Measurements from ENCODE around the gene RBPJ. TPM values are rescaled to one million over a fixed set of nuclear protein-coding genes. Genes with fewer than 3 reads are reported as not detected.

The RBPJ gene
- total and polyA plus RNA-seq, 2 of the 8 experiments (the other 6 are each of a cell fraction or from before 2014, with no cell fraction given), result 65.5 to 217 TPM

DNA sequence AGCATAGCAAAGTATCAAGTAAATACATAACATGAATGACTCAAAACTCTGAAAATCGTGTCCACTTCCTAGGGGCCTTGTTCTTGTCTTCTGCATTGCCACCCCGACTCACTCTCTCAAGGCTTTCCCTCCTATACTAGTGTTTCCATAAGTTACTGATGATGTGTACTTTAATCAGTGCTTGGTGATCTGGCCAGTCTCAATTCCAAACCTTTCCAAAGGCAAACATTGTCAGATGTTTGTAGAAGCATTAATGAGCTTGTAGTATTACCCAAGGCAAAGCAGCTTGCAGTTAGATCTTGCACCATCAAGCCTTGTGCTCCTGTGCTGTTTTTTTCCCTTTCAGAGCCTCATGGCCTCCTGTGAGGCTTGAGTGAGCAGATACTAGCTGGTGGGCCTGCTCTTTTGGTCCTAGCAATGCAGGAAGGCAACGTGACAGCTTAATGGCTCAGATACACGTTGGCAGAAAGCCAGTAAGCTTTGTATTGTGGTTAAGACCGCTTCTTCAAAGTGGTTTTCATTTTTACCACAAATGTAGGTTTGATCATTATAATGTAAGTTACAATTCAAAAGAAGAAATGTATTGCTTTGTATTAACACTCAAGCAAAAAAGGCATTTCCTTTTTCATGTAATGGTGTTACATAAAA lies 51.8 kb downstream of the RBPJ start:
- H3K79me2 ChIP-seq (ENCODE audit: control insufficient read depth in 1 of 2, insufficient read depth in 2 of 2, low read length in 2 of 2), result peaks cover 26 to 100% of the 10 kb centered on the region in 2 experiments
- peaks cover 14 to 19% of the 10 kb centered on the region in 2 experiments for H4K20me1 ChIP-seq (replicated peaks in 1 of 2; ENCODE audit: control insufficient read depth in 1 of 2, insufficient read depth in 2 of 2, low read length in 2 of 2)
- H3K56ac ChIP-seq (replicated peaks; ENCODE audit: insufficient read length, low read depth, low read length), result no peak overlapping the region
- DNase-seq (ENCODE audit: low read depth in 1 of 2, low spot score in 2 of 2), result no peak
- H3K18ac ChIP-seq (ENCODE audit: extremely low read depth, low read length), result no peak overlapping the region
- H4K91ac ChIP-seq (replicated peaks; ENCODE audit: insufficient read length, low read length), result no peak overlapping the region
- no peak overlapping the region for H2BK120ac ChIP-seq (replicated peaks; ENCODE audit: low read depth, low read length)
- H2BK5ac ChIP-seq (ENCODE audit: low read depth, low read length), result 0 out of 2 replicates have a peak overlapping the region, but pooled peaks have one; percentile 3
- POLR2A ChIA-PET (ENCODE audit: partially characterized antibody), result interaction anchor here (0.8 to 0.9 kb wide), 2 partner anchors 24 to 29 kb away, joined by 3 to 4 read pairs; no protein-coding TSS in a partner anchor
- H3K27me3 ChIP-seq (replicated peaks in 1 of 4; ENCODE audit: control insufficient read depth in 3 of 4, extremely low read depth in 1 of 4, insufficient read depth in 3 of 4, low read length in 3 of 4), result no peaks in the 10 kb centered on the region
- H3K23ac ChIP-seq (ENCODE audit: insufficient read length), result no peak overlapping the region
- no peak overlapping the region for H2AK5ac ChIP-seq (ENCODE audit: low read depth, low read length)
- no peak overlapping the region for H4K5ac ChIP-seq (ENCODE audit: insufficient read length, low read depth, low read length)
- no peaks in the 10 kb centered on the region for H3K23me2 ChIP-seq (ENCODE audit: low read depth, low read length)
- H2BK20ac ChIP-seq (ENCODE audit: low read length), result no peak overlapping the region
- H3K4ac ChIP-seq (replicated peaks; ENCODE audit: insufficient read length, low read depth, low read length), result no peak overlapping the region
- peak overlapping the region; percentile 8 for H3K14ac ChIP-seq (ENCODE audit: insufficient read length)
- WGBS, 2 experiments (ENCODE audit: extremely low coverage in 1 of 2, insufficient coverage in 1 of 2, insufficient read length in 1 of 2, insufficient replicate concordance in 2 of 2, low coverage in 1 of 2, low lambda C conversion rate in 2 of 2, missing lambda C conversion rate in 1 of 2), result 68% methylated on average over 5 of the region's 5 CpGs; no CpG with 5 or more reads in 1 of the 2 experiments
- H2BK15ac ChIP-seq (ENCODE audit: low read length), result no peak overlapping the region
- FAIRE-seq, result no peak
- H3K4me3 ChIP-seq (ENCODE audit: extremely low read depth in 1 of 4, insufficient read depth in 2 of 4, low read depth in 3 of 4, low read length in 4 of 4), result no peak overlapping the region
- no peak overlapping the region for H3K9ac ChIP-seq (replicated peaks in 1 of 4; ENCODE audit: extremely low read depth in 1 of 4, low read depth in 3 of 4, low read length in 3 of 4)
- no peak overlapping the region for H2BK12ac ChIP-seq (ENCODE audit: low read depth, low read length)
- no peaks in the 10 kb centered on the region for H3K9me3 ChIP-seq (ENCODE audit: insufficient read depth in 2 of 2, low read depth in 1 of 2, low read length in 1 of 2)
- no peak overlapping the region for H3K4me2 ChIP-seq (ENCODE audit: insufficient read depth in 1 of 2, low read depth in 2 of 2, low read length in 2 of 2)
- H2AFZ ChIP-seq (ENCODE audit: low read length), result no peak overlapping the region
- H3K36me3 ChIP-seq (ENCODE audit: control insufficient read depth in 2 of 4, insufficient read depth in 4 of 4, low read length in 3 of 4), result peaks cover 0 to 5% (median 0%) of the 10 kb centered on the region in 4 experiments; a peak in 1 of 8 replicates
- TF ChIP-seq POU5F1 (IDR thresholded peaks at IDR 0.05; ENCODE audit: low read depth, low read length), result no peak
- no peak for TF ChIP-seq KDM5A (IDR thresholded peaks at IDR 0.05; ENCODE audit: low read length)
- no peak for TF ChIP-seq SUZ12 (IDR thresholded peaks at IDR 0.05; ENCODE audit: low read length)
- no peak for TF ChIP-seq CBX5 (IDR thresholded peaks at IDR 0.05; ENCODE audit: low read depth, low read length)
- TF ChIP-seq TEAD4 (IDR thresholded peaks at IDR 0.05; ENCODE audit: low read depth, low read length), result no peak
- TF ChIP-seq CTBP2 (IDR thresholded peaks at IDR 0.05; ENCODE audit: borderline replicate concordance, insufficient read depth, insufficient read length, low read length), result no peak
- TF ChIP-seq SP2 (IDR thresholded peaks at IDR 0.05; ENCODE audit: low read length), result no peak
- TF ChIP-seq TAF7 (optimal IDR thresholded peaks at IDR 0.05; ENCODE audit: borderline replicate concordance, low read depth, low read length), result no peak
- TF ChIP-seq EZH2 (IDR thresholded peaks at IDR 0.05; ENCODE audit: low read depth, low read length, severe bottlenecking), result no peak
- no peak for TF ChIP-seq BACH1 (IDR thresholded peaks at IDR 0.05; ENCODE audit: low read length)
- no peaks in the 10 kb centered on the region for H3K79me1 ChIP-seq (ENCODE audit: low read depth, low read length)
- H3K4me1 ChIP-seq (replicated peaks in 1 of 4; ENCODE audit: control insufficient read depth in 3 of 4, insufficient read depth in 4 of 4, low read length in 3 of 4), result peaks cover 0 to 16% (median 10%) of the 10 kb centered on the region in 4 experiments; a peak in 4 of 7 replicates
- CTCF ChIA-PET (ENCODE audit: partially characterized antibody), result interaction anchor here (1.1 to 3.9 kb wide), 5 partner anchors 11 to 48 kb away, joined by 3 to 15 read pairs (median 7); no protein-coding TSS in a partner anchor
- H3K27ac ChIP-seq (ENCODE audit: low read depth, low read length), result no peak overlapping the region
- H4K8ac ChIP-seq (ENCODE audit: extremely low read depth, insufficient read depth, low read length), result no peak overlapping the region

Measured in H1 (cell line).